ENCODE results near the gene C5orf15.

GRCh38 chr5:133998807-133999206, 30.4 kb upstream of the C5orf15 start:
- no peak for TF ChIP-seq POLR2A (IDR thresholded peaks at IDR 0.05)
- TF ChIP-seq, protein P1, sequence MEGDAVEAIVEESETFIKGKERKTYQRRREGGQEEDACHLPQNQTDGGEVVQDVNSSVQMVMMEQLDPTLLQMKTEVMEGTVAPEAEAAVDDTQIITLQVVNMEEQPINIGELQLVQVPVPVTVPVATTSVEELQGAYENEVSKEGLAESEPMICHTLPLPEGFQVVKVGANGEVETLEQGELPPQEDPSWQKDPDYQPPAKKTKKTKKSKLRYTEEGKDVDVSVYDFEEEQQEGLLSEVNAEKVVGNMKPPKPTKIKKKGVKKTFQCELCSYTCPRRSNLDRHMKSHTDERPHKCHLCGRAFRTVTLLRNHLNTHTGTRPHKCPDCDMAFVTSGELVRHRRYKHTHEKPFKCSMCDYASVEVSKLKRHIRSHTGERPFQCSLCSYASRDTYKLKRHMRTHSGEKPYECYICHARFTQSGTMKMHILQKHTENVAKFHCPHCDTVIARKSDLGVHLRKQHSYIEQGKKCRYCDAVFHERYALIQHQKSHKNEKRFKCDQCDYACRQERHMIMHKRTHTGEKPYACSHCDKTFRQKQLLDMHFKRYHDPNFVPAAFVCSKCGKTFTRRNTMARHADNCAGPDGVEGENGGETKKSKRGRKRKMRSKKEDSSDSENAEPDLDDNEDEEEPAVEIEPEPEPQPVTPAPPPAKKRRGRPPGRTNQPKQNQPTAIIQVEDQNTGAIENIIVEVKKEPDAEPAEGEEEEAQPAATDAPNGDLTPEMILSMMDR (IDR thresholded peaks at IDR 0.05), result no peak

Data from thyroid gland (tissue), 4 donors.